GM12891 (cell line): ENCODE measurements around the gene GRHL1.

ENCODE experiments used
- POLR2A ChIP-seq: IDR thresholded peaks from 2 replicates; pipeline ENCODE4 v1.6.1; 2011; ENCODE audit warnings: low read depth, low read length, control low read depth
- POLR2AphosphoS5 ChIP-seq: IDR thresholded peaks from 2 replicates; pipeline ENCODE4 v1.6.1; 2011; ENCODE audit warnings: low read depth, low read length, control low read depth
- POU2F2 ChIP-seq: IDR thresholded peaks from 2 replicates; pipeline ENCODE4 v1.6.1; 2011; ENCODE audit warnings: low read depth, mild to moderate bottlenecking, control low read depth, low read length, moderate library complexity
- SPI1 ChIP-seq: IDR thresholded peaks from 2 replicates; pipeline ENCODE4 v1.6.1; 2011; ENCODE audit warnings: low read depth, low read length, control low read depth
- TAF1 ChIP-seq: IDR thresholded peaks from 2 replicates; pipeline ENCODE4 v1.6.1; 2011; ENCODE audit warnings: low read depth, low read length, control low read depth

DNA sequence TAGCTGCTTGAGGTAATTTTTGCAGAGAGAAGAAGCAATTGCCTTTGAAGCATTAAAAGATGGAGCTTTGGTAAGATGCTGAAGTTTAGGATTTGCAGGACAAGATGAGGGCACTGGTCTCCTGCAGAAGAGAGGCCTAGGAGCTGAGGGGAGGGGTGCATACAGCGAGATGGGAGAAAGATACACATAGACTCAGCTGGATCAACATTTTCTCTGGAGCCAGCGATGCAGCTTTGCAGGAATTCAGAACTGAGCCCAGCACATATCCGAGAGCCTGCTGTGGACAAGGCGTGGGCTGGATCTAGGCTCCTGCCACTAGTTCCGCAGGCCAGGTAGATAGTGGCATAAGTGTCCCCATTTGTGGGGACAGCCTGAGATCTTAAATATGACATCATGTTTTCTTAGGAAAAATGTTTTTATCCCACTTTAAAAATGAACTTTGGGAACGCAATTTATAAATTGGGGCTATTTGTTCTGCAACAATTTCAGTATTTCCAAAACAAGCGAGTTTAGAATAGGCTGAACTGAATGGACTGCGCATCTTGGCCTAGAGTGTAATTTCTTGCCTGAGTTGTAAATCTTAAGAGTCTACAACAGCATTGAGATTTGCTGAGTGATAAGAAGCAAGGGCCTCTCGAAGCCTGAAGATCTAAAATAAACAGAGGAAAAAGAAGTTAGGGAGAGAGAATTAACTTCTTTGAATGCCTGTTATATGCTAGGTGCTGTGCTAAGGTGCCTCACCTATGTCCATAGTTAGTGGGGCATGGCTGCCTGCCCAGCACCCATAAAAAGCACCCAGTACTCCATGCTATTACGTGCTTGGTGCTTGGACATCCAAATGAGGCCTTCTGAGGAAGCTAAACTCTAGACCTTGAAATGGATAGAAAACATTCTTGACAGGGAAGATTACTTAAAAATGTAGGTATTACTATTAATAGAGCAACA, 17.3 kb downstream of the GRHL1 start:
- TF ChIP-seq POLR2AphosphoS5 (no peak), POLR2A (no peak), POU2F2 (no peak), TAF1 (no peak), SPI1 (no peak)
